Osteocyte (in vitro differentiated cells): ENCODE measurements around the gene AKAP8. TPM values are rescaled to one million over a fixed set of nuclear protein-coding genes. Genes with fewer than 3 reads are reported as not detected.

Experiments
- DNase-seq: peaks from one replicate; pipeline ENCODE4 v3.0.0; 2021; ENCODE audit warnings: mixed read lengths; ENCODE audit not compliant: unreplicated experiment; ENCODE audit errors: extremely low spot score
- H3K27ac Mint-ChIP-seq: one replicate; pipeline ENCODE4 v1.8.0; 2021; ENCODE audit warnings: mild to moderate bottlenecking, mixed read lengths; ENCODE audit not compliant: unreplicated experiment
- H3K27me3 Mint-ChIP-seq: one replicate; pipeline ENCODE4 v1.8.0; 2021; ENCODE audit warnings: mixed read lengths; ENCODE audit not compliant: unreplicated experiment
- H3K36me3 Mint-ChIP-seq: one replicate; pipeline ENCODE4 v1.8.0; 2021; ENCODE audit warnings: mixed read lengths; ENCODE audit not compliant: unreplicated experiment
- H3K4me1 Mint-ChIP-seq: one replicate; pipeline ENCODE4 v1.8.0; 2021; ENCODE audit warnings: mixed read lengths; ENCODE audit not compliant: unreplicated experiment
- H3K4me3 Mint-ChIP-seq: one replicate; pipeline ENCODE4 v1.8.0; 2021; ENCODE audit warnings: mild to moderate bottlenecking, moderate library complexity, mixed read lengths; ENCODE audit not compliant: unreplicated experiment
- H3K9me3 Mint-ChIP-seq: one replicate; pipeline ENCODE4 v1.8.0; 2021; ENCODE audit warnings: mixed read lengths; ENCODE audit not compliant: unreplicated experiment
- total RNA-seq: library from RNA; stranded (reverse); gene quantifications from 2 replicates; pipeline ENCODE4 v1.2.1, GENCODE V29; 2021
- TF ChIP-seq, protein P1 (sequence below): fragments of 200-600 bp; sonication (generic); IDR thresholded peaks from 2 replicates; pipeline ENCODE4 v1.5.0; 2021; ENCODE audit warnings: antibody characterized with exemption, mild to moderate bottlenecking, moderate library complexity

Gene AKAP8
- total RNA-seq, 1 donor from 2014 or later: 34.2 TPM

DNA sequence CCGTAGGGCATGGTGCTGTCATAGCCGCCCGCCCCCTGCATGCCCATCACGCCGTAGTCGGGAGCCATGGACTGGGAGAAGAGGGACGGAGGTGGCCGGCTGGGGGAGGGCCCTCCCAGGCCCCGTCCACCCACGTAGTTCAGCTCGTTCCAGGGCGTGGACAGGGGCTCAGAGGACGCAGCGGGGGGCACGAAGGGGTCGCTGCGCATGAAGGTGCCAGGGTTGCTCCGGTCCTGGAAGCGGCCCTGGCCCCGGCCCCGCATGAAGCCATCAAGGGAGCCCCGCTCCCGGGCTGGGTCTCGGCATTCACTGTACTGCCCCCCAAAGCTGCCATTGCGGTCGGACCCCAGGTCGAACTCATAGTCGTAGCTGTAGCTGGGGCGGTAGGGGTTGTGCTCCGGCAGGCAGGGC lies 6.7 kb downstream of the AKAP8 start:
- H3K36me3 Mint-ChIP-seq: peaks cover 22% of the 10 kb centered on the region
- DNase-seq: no peak
- no peak overlapping the region for H3K27ac Mint-ChIP-seq
- H3K4me1 Mint-ChIP-seq: peaks cover 18% of the 10 kb centered on the region
- TF ChIP-seq, protein P1, sequence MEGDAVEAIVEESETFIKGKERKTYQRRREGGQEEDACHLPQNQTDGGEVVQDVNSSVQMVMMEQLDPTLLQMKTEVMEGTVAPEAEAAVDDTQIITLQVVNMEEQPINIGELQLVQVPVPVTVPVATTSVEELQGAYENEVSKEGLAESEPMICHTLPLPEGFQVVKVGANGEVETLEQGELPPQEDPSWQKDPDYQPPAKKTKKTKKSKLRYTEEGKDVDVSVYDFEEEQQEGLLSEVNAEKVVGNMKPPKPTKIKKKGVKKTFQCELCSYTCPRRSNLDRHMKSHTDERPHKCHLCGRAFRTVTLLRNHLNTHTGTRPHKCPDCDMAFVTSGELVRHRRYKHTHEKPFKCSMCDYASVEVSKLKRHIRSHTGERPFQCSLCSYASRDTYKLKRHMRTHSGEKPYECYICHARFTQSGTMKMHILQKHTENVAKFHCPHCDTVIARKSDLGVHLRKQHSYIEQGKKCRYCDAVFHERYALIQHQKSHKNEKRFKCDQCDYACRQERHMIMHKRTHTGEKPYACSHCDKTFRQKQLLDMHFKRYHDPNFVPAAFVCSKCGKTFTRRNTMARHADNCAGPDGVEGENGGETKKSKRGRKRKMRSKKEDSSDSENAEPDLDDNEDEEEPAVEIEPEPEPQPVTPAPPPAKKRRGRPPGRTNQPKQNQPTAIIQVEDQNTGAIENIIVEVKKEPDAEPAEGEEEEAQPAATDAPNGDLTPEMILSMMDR: no peak
- no peaks in the 10 kb centered on the region for H3K27me3 Mint-ChIP-seq
- H3K4me3 Mint-ChIP-seq: no peak overlapping the region
- no peaks in the 10 kb centered on the region for H3K9me3 Mint-ChIP-seq

DNA sequence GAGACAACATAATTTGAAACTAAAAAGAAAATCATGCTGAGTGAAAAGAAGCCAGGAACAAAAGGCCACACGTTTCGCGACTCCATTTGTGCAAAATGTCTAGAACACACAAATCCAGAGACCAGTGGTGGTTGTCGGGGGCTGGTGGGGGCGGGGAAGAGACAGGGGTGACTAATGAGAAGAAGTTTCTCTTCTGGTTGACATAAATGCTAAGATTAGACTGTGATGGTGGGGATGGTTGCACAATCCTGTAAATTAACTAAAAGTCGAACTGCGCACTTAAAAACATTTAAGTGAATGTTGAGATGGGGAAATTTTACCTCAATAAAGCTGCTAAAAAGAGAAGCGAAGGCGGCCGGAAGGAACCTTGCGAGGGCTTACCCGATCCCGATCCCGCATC lies 7.1 kb downstream of the AKAP8 start:
- Mint-ChIP-seq H3K36me3 (peaks cover 25% of the 10 kb centered on the region), H3K4me1 (peaks cover 14% of the 10 kb centered on the region), H3K27me3 (no peaks in the 10 kb centered on the region), H3K9me3 (no peaks in the 10 kb centered on the region), H3K27ac (no peak overlapping the region), H3K4me3 (no peak overlapping the region)
- TF ChIP-seq, protein P1: no peak
- no peak for DNase-seq

DNA sequence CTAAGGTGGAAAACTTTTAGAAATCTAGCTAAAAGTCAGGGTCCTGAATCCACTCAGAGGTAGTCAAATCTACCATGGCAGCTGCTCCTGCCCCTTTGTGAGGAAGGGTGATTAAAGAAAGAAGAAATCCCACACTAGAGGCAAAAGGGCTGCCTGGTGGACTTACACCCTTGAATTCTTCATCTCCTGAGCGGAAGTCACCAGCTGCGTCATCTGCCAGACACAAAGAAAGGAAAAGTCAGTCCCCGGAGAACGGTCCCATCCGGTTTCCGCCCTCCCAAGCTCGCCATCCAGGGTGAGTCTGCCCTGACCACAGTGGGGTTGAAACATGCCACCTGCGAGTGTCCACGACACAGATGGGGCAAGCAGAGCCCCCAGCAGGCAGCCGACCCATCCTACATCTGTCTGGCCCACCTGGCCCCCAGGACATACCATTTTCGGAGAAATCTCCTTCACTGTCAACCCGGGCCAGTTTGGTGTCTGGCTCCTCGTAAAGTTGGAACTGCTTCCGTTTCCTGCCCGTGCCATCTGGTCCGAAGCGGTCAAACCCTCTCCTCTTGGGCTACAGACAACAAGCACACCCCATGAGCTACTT lies 7.7 kb downstream of the AKAP8 start:
- Mint-ChIP-seq H3K4me3 (no peak overlapping the region), H3K4me1 (peaks cover 8% of the 10 kb centered on the region), H3K9me3 (no peaks in the 10 kb centered on the region), H3K36me3 (peaks cover 28% of the 10 kb centered on the region), H3K27me3 (no peaks in the 10 kb centered on the region), H3K27ac (no peak overlapping the region)
- DNase-seq: no peak
- TF ChIP-seq, protein P1: no peak

DNA sequence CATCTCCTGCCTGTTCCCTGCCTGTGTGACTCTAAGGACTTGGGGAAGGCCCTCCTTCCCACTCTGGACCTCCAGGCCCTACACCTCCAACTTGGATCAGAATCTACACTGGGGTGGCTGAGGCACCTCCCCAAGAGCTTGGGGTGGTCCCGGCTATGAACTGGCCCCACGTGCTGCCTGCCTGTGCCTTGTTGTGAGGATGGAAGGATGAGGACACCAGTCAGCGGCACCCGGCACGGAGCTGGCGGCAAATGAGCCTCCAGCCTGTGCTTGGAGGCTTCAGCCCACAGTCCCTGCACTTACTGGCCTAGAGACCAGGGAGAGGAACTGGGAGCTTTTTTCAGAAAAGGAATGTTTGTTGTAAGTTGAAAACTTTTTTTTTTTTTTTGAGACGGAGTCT lies 8.5 kb downstream of the AKAP8 start:
- Mint-ChIP-seq H3K4me3 (no peak overlapping the region), H3K27ac (no peak overlapping the region), H3K9me3 (no peaks in the 10 kb centered on the region), H3K27me3 (no peaks in the 10 kb centered on the region), H3K36me3 (peaks cover 31% of the 10 kb centered on the region), H3K4me1 (peaks cover 4% of the 10 kb centered on the region)
- no peak for DNase-seq
- TF ChIP-seq, protein P1: no peak

DNA sequence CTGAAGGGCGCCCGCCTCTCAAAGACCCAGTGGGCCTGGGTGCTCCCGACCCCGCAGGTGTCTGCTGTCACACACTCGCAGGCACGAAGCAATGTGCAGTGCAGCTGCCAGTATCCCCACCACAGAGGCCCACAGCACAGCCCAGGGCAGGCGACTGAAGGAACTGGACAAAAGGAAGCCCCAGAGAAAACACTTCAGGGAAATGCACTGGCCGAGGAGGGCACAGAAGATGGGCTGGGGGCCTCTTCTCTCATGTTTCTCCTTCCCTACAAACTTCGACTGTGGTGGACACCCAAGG lies 10.0 kb downstream of the AKAP8 start:
- Mint-ChIP-seq H3K27me3 (no peaks in the 10 kb centered on the region), H3K9me3 (no peaks in the 10 kb centered on the region), H3K36me3 (peaks cover 31% of the 10 kb centered on the region), H3K27ac (no peak overlapping the region), H3K4me1 (peaks cover 1% of the 10 kb centered on the region), H3K4me3 (no peak overlapping the region)
- DNase-seq: no peak
- TF ChIP-seq, protein P1: no peak
